Fibroblast of lung (primary cell): ENCODE measurements around the gene GABRB2. TPM values are rescaled to one million over a fixed set of nuclear protein-coding genes. Genes with fewer than 3 reads are reported as not detected.

Experiments
- DNase-seq, 2 donors: peaks; one replicate each; pipeline versions ENCODE4 v3.0.0 to v3.0.0-alpha.2; 2010; ENCODE audit warnings: low read depth in 2 of 2
- H2AFZ ChIP-seq: 2 replicates; pipeline ENCODE4 v1.5.1; 2012; ENCODE audit warnings: low read length, control low read depth, inconsistent platforms
- H3K27ac ChIP-seq: 2 replicates; pipeline ENCODE4 v1.5.1; 2011; ENCODE audit warnings: low read length, control low read depth; ENCODE audit not compliant: insufficient read depth
- H3K27me3 ChIP-seq: 2 replicates; pipeline ENCODE4 v1.5.1; 2011; ENCODE audit warnings: mild to moderate bottlenecking, low read length; ENCODE audit not compliant: control insufficient read depth, insufficient read depth
- H3K36me3 ChIP-seq: 2 replicates; pipeline ENCODE4 v1.5.1; 2011; ENCODE audit warnings: low read length; ENCODE audit not compliant: control insufficient read depth, insufficient read depth
- H3K4me1 ChIP-seq: 2 replicates; pipeline ENCODE4 v1.5.1; 2011; ENCODE audit warnings: low read length; ENCODE audit not compliant: control insufficient read depth, insufficient read depth; ENCODE audit errors: extremely low read depth
- H3K4me2 ChIP-seq: 2 replicates; pipeline ENCODE4 v1.5.1; 2011; ENCODE audit warnings: low read length, control low read depth; ENCODE audit not compliant: insufficient read depth; ENCODE audit errors: extremely low read depth
- H3K4me3 ChIP-seq, 4 experiments: fragments of 200-600 bp in 1 of 4; sonication (generic) in 1 of 4; replicated peaks in 1 of 4; 2 replicates each; pipeline ENCODE4 v1.5.1; 2011 to 2016; ENCODE audit warnings: low read length in 4 of 4, low read depth in 3 of 4, mild to moderate bottlenecking in 3 of 4, control low read depth in 2 of 4, inconsistent platforms in 1 of 4, mixed read lengths in 1 of 4; ENCODE audit not compliant: insufficient read depth in 1 of 4; ENCODE audit errors: control extremely low read depth in 1 of 4
- H3K79me2 ChIP-seq: 2 replicates; pipeline ENCODE4 v1.5.1; 2012; ENCODE audit warnings: mild to moderate bottlenecking, low read length, inconsistent platforms; ENCODE audit not compliant: control insufficient read depth, insufficient read depth
- H3K9ac ChIP-seq: 2 replicates; pipeline ENCODE4 v1.5.1; 2011; ENCODE audit warnings: mild to moderate bottlenecking, low read length, control low read depth; ENCODE audit not compliant: insufficient read depth
- H3K9me3 ChIP-seq: 2 replicates; pipeline ENCODE4 v1.5.1; 2012; ENCODE audit warnings: low read depth, low read length; ENCODE audit not compliant: control insufficient read depth, insufficient read depth
- H4K20me1 ChIP-seq: 2 replicates; pipeline ENCODE4 v1.5.1; 2011; ENCODE audit warnings: low read length; ENCODE audit not compliant: control insufficient read depth, insufficient read depth; ENCODE audit errors: extremely low read depth
- EZH2 ChIP-seq: IDR thresholded peaks from 2 replicates; pipeline ENCODE4 v1.5.1; 2012; ENCODE audit warnings: low read length, control low read depth, mild to moderate bottlenecking; ENCODE audit errors: missing control alignments
- polyA plus RNA-seq, 2 donors: library from polyadenylated mRNA; depleted of rRNA in 1 of 2; stranded (reverse) in 1 of 2; unstranded in 1 of 2; fragments of >200 nt; gene quantifications; 2 replicates each; pipeline ENCODE4 v1.2.1, GENCODE V29; 2011 to 2012; ENCODE audit warnings: missing spikeins in 1 of 2
- total RNA-seq: library from RNA; depleted of rRNA; stranded (reverse); fragments of >200 nt; gene quantifications from 2 replicates; pipeline ENCODE4 v1.2.1, GENCODE V29; 2014
- TF ChIP-seq, protein P1 (sequence below), 2 donors: IDR thresholded peaks in 1 of 2; conservative IDR thresholded peaks in 1 of 2; 1 replicate in 1 of 2; 2 replicates in 1 of 2; pipeline ENCODE4 v1.5.1; 2011 to 2012; ENCODE audit warnings: low read length in 2 of 2, control low read depth in 1 of 2, inconsistent platforms in 1 of 2, low read depth in 1 of 2, mild to moderate bottlenecking in 1 of 2

The GABRB2 gene
- total and polyA plus RNA-seq, 2 donors (not counting 1 experiment from before 2014, with no cell fraction given): under 0.01 to 0.01 TPM

GRCh38 chr5:161547738-161548486 is 1.4 kb upstream of the GABRB2 start:
- no peaks in the 10 kb centered on the region for H3K36me3 ChIP-seq
- H4K20me1 ChIP-seq: no peaks in the 10 kb centered on the region
- peak; percentile 50 for TF ChIP-seq EZH2
- TF ChIP-seq, protein P1, sequence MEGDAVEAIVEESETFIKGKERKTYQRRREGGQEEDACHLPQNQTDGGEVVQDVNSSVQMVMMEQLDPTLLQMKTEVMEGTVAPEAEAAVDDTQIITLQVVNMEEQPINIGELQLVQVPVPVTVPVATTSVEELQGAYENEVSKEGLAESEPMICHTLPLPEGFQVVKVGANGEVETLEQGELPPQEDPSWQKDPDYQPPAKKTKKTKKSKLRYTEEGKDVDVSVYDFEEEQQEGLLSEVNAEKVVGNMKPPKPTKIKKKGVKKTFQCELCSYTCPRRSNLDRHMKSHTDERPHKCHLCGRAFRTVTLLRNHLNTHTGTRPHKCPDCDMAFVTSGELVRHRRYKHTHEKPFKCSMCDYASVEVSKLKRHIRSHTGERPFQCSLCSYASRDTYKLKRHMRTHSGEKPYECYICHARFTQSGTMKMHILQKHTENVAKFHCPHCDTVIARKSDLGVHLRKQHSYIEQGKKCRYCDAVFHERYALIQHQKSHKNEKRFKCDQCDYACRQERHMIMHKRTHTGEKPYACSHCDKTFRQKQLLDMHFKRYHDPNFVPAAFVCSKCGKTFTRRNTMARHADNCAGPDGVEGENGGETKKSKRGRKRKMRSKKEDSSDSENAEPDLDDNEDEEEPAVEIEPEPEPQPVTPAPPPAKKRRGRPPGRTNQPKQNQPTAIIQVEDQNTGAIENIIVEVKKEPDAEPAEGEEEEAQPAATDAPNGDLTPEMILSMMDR (conservative IDR thresholded peaks at IDR 0.05 in 1 of 2, IDR thresholded peaks at IDR 0.05 in 1 of 2; ENCODE audit: low read depth in 1 of 2, low read length in 2 of 2): no peak
- H2AFZ ChIP-seq: no peak overlapping the region
- peak overlapping the region; percentile 69 for H3K4me2 ChIP-seq
- no peak overlapping the region for H3K9ac ChIP-seq
- no peaks in the 10 kb centered on the region for H3K79me2 ChIP-seq
- H3K9me3 ChIP-seq: no peaks in the 10 kb centered on the region
- peaks cover 13% of the 10 kb centered on the region for H3K27me3 ChIP-seq
- H3K4me3 ChIP-seq: peak overlapping the region in 1 of 4 experiments; percentile 49
- no peak overlapping the region for H3K27ac ChIP-seq
- no peaks in the 10 kb centered on the region for H3K4me1 ChIP-seq
- DNase-seq: no peak

- no peaks in the 10 kb centered on the region for H3K79me2 ChIP-seq
- H3K4me1 ChIP-seq: no peaks in the 10 kb centered on the region
- H2AFZ ChIP-seq: no peak overlapping the region
- peak overlapping the region; percentile 69 for H3K4me2 ChIP-seq
- H4K20me1 ChIP-seq: no peaks in the 10 kb centered on the region
- H3K9ac ChIP-seq: no peak overlapping the region
- no peaks in the 10 kb centered on the region for H3K9me3 ChIP-seq
- peaks cover 13% of the 10 kb centered on the region for H3K27me3 ChIP-seq
- H3K27ac ChIP-seq: no peak overlapping the region
- peak overlapping the region; percentile 12 to 49 (median 26) for H3K4me3 ChIP-seq
- no peak for DNase-seq
- TF ChIP-seq, protein P1 (conservative IDR thresholded peaks at IDR 0.05 in 1 of 2, IDR thresholded peaks at IDR 0.05 in 1 of 2; ENCODE audit: low read depth in 1 of 2, low read length in 2 of 2): no peak
- peak; percentile 61 for TF ChIP-seq EZH2
- H3K36me3 ChIP-seq: no peaks in the 10 kb centered on the region
Measured at GRCh38 chr5:161547406-161547737, 847 bp upstream of the GABRB2 start.

- H4K20me1 ChIP-seq: no peaks in the 10 kb centered on the region
- H3K27ac ChIP-seq: no peak overlapping the region
- DNase-seq: no peak
- peaks cover 13% of the 10 kb centered on the region for H3K27me3 ChIP-seq
- no peaks in the 10 kb centered on the region for H3K9me3 ChIP-seq
- no peaks in the 10 kb centered on the region for H3K79me2 ChIP-seq
- no peak for TF ChIP-seq EZH2
- TF ChIP-seq, protein P1 (conservative IDR thresholded peaks at IDR 0.05 in 1 of 2, IDR thresholded peaks at IDR 0.05 in 1 of 2; ENCODE audit: low read depth in 1 of 2, low read length in 2 of 2): no peak
- peak overlapping the region; percentile 12 for H2AFZ ChIP-seq
- H3K9ac ChIP-seq: no peak overlapping the region
- H3K4me2 ChIP-seq: peak overlapping the region; percentile 34
- peak overlapping the region in 2 of 4 experiments; percentile 61 to 78 for H3K4me3 ChIP-seq
- H3K36me3 ChIP-seq: no peaks in the 10 kb centered on the region
- no peaks in the 10 kb centered on the region for H3K4me1 ChIP-seq
Measured at GRCh38 chr5:161546095-161546469, 443 bp downstream of the GABRB2 start.
